Measurements from ENCODE around the gene HOXA2. TPM values are rescaled to one million over a fixed set of nuclear protein-coding genes. Genes with fewer than 3 reads are reported as not detected.
A peak's percentile ranks its signal among the peaks of the same experiment; 100 is the strongest.

HOXA2 gene
- total and polyA plus RNA-seq, 2 experiments from 2014 or later: 0.07 TPM; not detected in 1

DNA sequence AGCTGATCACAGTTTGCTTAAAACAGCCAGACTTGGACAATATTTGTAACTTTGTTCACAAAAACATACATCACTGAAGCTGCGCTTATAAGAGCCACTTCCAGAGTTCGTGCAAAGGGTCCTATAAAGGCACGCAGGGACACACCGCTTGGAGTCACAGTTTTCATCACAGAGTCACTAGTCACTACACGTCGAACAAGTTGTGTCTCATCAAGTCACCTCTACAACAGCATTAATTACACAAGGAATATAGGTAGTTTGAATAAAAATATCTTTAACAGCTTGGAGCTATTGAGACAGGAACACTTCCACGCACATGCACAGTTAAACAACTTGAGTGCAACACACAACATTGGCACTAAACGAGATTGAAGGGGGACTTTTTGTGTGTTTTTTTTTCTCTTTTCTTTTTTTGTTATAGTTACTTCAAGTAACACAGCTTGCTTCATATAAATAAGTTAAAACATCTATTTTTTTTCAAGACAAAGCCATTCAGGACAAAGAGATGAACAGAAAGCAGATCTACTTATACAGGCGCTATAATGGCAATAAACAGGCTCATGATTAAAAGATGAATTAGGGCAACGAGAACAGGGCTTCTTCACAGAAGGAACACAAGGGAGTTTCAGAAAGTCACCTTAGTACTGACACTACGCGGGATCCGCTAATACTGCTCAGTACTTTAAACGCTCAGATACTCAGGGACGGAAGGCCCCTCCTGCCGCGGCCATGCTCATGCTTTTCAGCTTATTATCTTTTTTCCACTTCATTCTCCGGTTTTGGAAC lies 38.8 kb upstream of the HOXA2 start:
- DNase-seq (ENCODE audit: low spot score): no peak
- 63% methylated on average over 18 of the region's 18 CpGs for WGBS (ENCODE audit: low lambda C conversion rate, missing lambda C conversion rate)
- H3K36me3 ChIP-seq (replicated peaks; ENCODE audit: insufficient read depth, low read depth): no peaks in the 10 kb centered on the region
- peak overlapping the region; percentile 96 for H3K4me2 ChIP-seq
- no peaks in the 10 kb centered on the region for H3K79me2 ChIP-seq
- H3K9me2 ChIP-seq (replicated peaks; ENCODE audit: insufficient read depth): no peaks in the 10 kb centered on the region
- peaks cover 98% of the 10 kb centered on the region for H3K27me3 ChIP-seq
- peaks cover 20% of the 10 kb centered on the region for H3K4me1 ChIP-seq (ENCODE audit: insufficient read depth)
- H4K20me1 ChIP-seq (ENCODE audit: insufficient read depth, poor library complexity, severe bottlenecking): no peaks in the 10 kb centered on the region
- no peaks in the 10 kb centered on the region for H3K9me3 ChIP-seq (ENCODE audit: low read depth)
- no peak overlapping the region for H3K4me3 ChIP-seq
- H2AFZ ChIP-seq: no peak overlapping the region
- TF ChIP-seq EZH2 (IDR thresholded peaks at IDR 0.05; ENCODE audit: borderline replicate concordance) (no peak), EZH2phosphoT487 (IDR thresholded peaks at IDR 0.05; ENCODE audit: low read depth, severe bottlenecking, unreplicated experiment) (peak; percentile 13)
- TF ChIP-seq, protein P1, sequence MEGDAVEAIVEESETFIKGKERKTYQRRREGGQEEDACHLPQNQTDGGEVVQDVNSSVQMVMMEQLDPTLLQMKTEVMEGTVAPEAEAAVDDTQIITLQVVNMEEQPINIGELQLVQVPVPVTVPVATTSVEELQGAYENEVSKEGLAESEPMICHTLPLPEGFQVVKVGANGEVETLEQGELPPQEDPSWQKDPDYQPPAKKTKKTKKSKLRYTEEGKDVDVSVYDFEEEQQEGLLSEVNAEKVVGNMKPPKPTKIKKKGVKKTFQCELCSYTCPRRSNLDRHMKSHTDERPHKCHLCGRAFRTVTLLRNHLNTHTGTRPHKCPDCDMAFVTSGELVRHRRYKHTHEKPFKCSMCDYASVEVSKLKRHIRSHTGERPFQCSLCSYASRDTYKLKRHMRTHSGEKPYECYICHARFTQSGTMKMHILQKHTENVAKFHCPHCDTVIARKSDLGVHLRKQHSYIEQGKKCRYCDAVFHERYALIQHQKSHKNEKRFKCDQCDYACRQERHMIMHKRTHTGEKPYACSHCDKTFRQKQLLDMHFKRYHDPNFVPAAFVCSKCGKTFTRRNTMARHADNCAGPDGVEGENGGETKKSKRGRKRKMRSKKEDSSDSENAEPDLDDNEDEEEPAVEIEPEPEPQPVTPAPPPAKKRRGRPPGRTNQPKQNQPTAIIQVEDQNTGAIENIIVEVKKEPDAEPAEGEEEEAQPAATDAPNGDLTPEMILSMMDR (IDR thresholded peaks at IDR 0.05; ENCODE audit: poor library complexity): no peak
- H3K27ac ChIP-seq: no peak overlapping the region

DNA sequence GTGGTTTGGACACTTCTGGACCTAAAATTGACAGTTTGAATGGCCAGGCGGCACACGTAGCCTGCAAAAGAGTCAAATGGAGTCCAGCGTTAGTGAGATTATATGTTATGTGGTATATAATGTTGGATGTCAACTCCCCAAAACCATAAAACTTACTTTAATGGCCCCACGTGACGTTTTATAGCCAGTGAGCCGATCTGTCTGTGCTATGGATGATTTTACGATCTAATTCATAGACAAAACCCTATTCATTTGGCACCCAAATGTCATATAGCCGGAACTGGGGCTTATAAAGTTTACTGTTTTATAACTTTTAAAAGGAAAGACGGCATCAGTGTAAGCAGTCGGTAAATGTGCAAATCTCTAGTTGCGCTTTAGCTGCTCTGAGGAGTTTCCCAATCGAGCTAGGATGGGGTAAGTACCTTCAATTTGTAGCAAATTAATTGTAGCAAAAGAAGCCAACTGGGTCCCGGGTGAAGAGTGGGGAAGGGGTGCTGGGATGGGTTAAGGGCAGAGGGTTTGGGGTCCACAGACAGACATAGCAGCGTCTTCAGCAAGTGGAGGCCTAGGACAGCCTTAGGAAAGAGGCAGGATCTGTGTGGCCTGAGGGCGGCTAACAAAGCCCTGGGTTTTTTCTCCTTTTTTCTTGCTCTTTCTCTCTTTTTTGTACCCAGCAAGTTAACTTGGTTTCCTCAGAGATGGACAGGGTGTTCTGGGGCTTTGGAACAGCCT lies 37.8 kb upstream of the HOXA2 start:
- WGBS (ENCODE audit: low lambda C conversion rate, missing lambda C conversion rate): 30% methylated on average over 15 of the region's 15 CpGs

DNA sequence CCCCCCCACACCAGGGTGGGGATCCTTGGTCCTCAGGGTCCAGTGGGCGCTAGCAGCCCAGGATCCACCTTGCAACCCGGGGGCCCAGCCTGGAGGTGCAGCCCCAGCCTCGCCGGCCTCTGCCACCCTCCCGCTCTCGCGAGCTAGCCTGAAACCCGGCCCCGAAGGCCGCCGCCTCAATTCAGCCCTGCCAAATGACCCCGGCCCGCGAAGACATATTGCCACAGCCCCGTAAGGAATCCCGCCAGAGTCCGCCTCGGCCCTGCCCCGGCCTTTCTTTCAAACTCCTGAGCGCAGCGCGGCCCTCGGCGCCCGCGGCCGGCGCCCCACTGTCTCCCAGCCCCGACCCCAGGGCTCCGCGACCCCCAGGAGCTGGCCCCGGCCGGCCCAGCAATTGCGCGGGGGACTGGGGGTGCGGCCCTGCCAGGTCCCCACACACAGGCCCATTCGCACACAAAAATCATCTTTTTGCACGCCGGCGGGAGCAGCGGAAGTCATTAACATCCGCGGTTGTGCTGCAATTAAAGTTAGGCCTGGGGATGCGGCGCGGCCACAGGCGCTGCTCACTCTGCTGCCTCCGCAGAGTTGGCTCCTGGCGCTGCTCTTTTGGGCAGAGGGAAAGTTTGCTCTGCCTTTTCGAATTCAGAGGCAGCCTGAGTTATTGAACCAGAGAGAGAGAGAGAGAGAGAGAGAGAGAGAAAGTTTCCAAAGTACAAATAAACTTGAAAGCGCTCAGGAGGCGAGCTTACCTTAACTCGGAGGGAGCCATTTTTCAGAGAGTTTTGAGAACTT lies 37.0 kb upstream of the HOXA2 start:
- no peaks in the 10 kb centered on the region for H4K20me1 ChIP-seq (ENCODE audit: insufficient read depth, poor library complexity, severe bottlenecking)
- no peak overlapping the region for H3K4me3 ChIP-seq
- peak overlapping the region; percentile 80 for H3K4me2 ChIP-seq
- peak overlapping the region; percentile 6 for H3K27ac ChIP-seq
- H2AFZ ChIP-seq: peak overlapping the region; percentile 57
- H3K27me3 ChIP-seq: peaks cover 97% of the 10 kb centered on the region
- no peaks in the 10 kb centered on the region for H3K79me2 ChIP-seq
- H3K36me3 ChIP-seq (replicated peaks; ENCODE audit: insufficient read depth, low read depth): no peaks in the 10 kb centered on the region
- H3K4me1 ChIP-seq (ENCODE audit: insufficient read depth): peaks cover 23% of the 10 kb centered on the region
- no peaks in the 10 kb centered on the region for H3K9me3 ChIP-seq (ENCODE audit: low read depth)
- H3K9me2 ChIP-seq (replicated peaks; ENCODE audit: insufficient read depth): no peaks in the 10 kb centered on the region
- TF ChIP-seq EZH2 (IDR thresholded peaks at IDR 0.05; ENCODE audit: borderline replicate concordance): peak; percentile 93
- TF ChIP-seq, protein P1 (IDR thresholded peaks at IDR 0.05; ENCODE audit: poor library complexity): no peak
- peak; percentile 10 for TF ChIP-seq EZH2phosphoT487 (IDR thresholded peaks at IDR 0.05; ENCODE audit: low read depth, severe bottlenecking, unreplicated experiment)
- WGBS (ENCODE audit: low lambda C conversion rate, missing lambda C conversion rate): 8% methylated on average over 43 of the region's 53 CpGs
- no peak for DNase-seq (ENCODE audit: low spot score)

More for the DNA sequence above, 37.8 kb upstream of the HOXA2 start:
- Histone ChIP-seq H3K9me3 (ENCODE audit: low read depth) (no peaks in the 10 kb centered on the region), H3K27ac (no peak overlapping the region), H3K4me2 (peak overlapping the region; percentile 80), H3K9me2 (replicated peaks; ENCODE audit: insufficient read depth) (no peaks in the 10 kb centered on the region), H3K4me3 (no peak overlapping the region), H2AFZ (no peak overlapping the region), H3K36me3 (replicated peaks; ENCODE audit: insufficient read depth, low read depth) (no peaks in the 10 kb centered on the region), H3K79me2 (no peaks in the 10 kb centered on the region), H4K20me1 (ENCODE audit: insufficient read depth, poor library complexity, severe bottlenecking) (no peaks in the 10 kb centered on the region), H3K27me3 (peaks cover 97% of the 10 kb centered on the region), H3K4me1 (ENCODE audit: insufficient read depth) (peaks cover 23% of the 10 kb centered on the region)
- no peak for DNase-seq (ENCODE audit: low spot score)
- TF ChIP-seq, protein P1 (IDR thresholded peaks at IDR 0.05; ENCODE audit: poor library complexity): no peak
- TF ChIP-seq EZH2phosphoT487 (IDR thresholded peaks at IDR 0.05; ENCODE audit: low read depth, severe bottlenecking, unreplicated experiment): peak; percentile 14
- peak; percentile 14 for TF ChIP-seq EZH2 (IDR thresholded peaks at IDR 0.05; ENCODE audit: borderline replicate concordance)

Data from hepatocyte (in vitro differentiated cells).